ENCODE measurements around the gene PCDH9.
"Not testable (repeated sequence)": the region's sequence is repeated elsewhere in the genome, so short reads cannot be mapped to it uniquely, and the experiment has no call there.

PCDH9 gene

DNA sequence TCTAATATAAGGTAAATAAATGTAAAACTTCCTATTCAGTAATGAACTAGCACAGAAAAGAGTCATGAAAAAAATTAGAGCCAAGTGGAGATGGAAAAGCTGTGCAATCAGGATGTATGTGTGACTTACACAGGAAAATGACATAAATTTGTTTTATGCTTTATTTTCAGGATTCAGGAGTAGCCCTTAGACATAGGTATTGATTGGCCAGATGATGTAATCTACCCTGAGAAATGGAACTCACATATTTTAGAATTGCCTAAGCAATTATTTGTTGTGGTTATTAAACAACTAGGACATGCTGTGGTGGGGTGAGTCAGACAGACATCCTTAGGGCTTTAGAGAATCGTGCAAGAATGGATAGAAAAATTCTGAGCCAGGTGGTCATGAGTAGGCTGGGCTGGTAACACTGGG lies 110.6 kb downstream of the PCDH9 start:
- DNase-seq: no peak

DNA sequence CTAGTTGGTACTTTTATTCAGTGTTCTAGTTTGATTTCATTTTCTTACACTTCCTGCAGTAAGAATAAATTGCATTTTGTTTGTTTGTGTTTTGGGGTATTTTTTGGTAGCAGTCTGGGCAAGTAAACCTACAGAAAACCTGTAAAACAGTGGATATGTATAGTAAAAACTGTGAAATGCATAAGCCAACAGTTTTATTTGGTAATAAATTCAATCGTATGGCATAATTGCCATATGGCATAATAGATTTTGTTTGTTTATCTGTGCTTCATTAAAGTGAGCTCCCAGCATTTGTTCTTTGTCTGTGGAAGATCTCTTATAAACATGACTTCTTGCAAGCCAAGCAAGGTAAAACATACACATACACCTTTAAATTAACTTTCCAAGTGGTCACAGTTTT lies 111.9 kb downstream of the PCDH9 start:
- DNase-seq: no peak

DNA sequence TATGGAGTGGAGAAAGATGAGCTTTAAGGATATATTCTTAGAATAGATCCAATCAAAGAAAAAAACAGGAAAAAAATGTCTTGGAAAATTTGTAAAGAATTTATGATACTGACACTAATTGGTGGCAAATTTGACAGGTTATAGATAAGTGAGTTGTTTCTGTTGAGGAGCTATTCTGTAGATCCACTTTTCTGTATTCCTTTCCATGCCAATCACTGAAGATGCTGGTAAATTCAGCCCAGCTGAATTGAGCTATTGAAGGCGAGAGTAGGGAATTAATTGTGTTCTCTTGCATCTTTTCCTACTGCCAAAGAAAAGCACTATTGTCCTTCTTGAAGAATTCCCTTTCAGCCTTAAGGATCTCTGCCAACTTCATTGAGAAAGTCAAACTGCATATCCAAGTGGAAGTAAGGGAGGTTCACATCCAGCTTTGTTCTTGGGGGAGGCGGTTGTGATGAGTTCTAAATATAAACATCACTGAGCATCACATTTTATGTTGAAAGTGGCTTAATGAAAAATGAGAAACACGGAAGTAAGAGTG lies 113.1 kb downstream of the PCDH9 start:
- DNase-seq: no peak

GRCh38 chr13:67107979-67108378 lies 122.2 kb downstream of the PCDH9 start:
- DNase-seq: no peak

- no peak for DNase-seq
Observed at GRCh38 chr13:67106502-67107057, 123.6 kb downstream of the PCDH9 start.

- no peak for DNase-seq
Observed at GRCh38 chr13:67101730-67102467, 128.2 kb downstream of the PCDH9 start.

GRCh38 chr13:67100730-67101129 lies 129.4 kb downstream of the PCDH9 start:
- no peak for DNase-seq

- DNase-seq: no peak
Observed at GRCh38 chr13:67099494-67099893, 130.6 kb downstream of the PCDH9 start.

- DNase-seq: no peak
Observed at GRCh38 chr13:67097892-67098452, 132.2 kb downstream of the PCDH9 start.

- not testable (repeated sequence) for DNase-seq
Observed at GRCh38 chr13:67096893-67097292, 133.2 kb downstream of the PCDH9 start.

GRCh38 chr13:67096418-67096817 lies 133.7 kb downstream of the PCDH9 start:
- DNase-seq: no peak

- DNase-seq: no peak
Observed at GRCh38 chr13:67095621-67096020, 134.5 kb downstream of the PCDH9 start.

DNA sequence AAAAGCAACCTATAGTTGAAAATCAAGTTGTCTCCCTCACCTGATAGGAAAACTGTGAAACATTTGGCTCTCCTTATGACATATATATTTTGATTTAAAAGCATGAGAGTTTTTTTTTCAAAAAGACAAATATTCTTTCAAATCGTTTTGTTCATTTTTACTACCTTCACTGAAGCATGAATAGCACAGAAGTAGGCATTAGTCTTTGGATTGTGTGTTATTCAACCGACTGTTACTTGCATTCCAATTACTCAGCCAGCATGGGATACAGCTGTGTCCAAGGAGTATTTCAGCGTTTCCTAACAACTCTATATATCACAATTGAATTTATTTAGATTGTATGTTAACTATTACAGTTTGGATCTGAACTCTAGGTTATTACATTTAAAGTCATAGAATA lies 135.2 kb downstream of the PCDH9 start:
- no peak for DNase-seq

- no peak for DNase-seq
Observed at GRCh38 chr13:67094078-67094477, 136.1 kb downstream of the PCDH9 start.

DNA sequence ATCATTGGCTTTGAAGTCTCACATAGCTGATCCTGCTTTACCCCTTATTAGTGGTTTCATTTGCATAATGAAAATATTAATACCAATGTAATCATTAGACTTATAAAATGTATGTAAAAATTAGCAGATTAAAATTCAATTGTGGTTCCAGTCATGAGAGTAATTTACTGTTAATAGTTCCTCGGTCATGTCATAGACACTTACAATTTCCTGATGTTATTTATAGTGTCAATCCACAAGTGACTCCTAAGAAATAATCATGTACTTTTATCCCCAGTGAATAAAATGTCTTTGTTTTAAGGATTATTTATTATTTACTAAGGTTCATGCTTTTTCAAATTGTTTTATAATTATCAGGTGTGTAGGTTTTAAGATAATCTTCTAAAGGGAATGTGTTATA lies 138.5 kb downstream of the PCDH9 start:
- no peak for DNase-seq

DNA sequence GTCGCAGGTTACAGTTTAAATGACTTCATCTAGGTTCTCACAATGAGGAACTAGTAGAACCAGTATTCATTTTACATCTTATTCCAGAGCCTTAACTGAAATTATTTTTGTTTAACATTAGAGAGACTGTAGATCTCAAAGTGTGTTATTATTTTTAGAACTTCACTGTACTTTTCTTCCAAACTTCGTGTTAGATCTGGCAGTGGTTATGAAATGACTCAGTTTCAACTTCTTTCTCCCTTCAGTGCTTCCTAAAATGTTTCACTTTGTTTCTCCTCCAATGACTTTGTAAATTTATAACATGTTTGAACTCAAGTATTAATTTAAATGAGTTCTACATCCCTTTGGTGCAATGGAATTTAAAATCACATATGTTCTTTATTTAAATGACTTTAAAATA lies 139.3 kb downstream of the PCDH9 start:
- no peak for DNase-seq

- DNase-seq: no peak
Observed at GRCh38 chr13:67087527-67087926, 142.6 kb downstream of the PCDH9 start.

GRCh38 chr13:67086260-67086659 lies 143.9 kb downstream of the PCDH9 start:
- DNase-seq: no peak

DNA sequence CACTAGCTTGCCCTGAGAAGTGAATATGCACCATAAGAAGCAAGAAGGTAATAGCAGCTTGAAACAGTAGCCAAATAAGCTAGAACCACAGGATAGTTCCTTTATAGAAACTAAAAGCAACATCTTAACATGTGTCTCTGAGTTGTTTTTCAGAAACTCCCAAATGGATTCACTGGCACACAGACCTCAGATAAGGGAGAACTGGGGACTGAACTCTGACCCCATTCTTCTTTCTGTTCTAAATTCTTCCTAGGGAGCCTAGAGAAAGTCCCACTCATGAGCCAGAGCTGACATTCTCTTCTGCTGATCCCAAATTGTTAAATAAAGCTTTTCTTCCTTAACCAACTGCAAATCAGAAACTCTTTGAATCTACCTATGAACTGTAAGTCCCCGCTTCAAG lies 146.1 kb downstream of the PCDH9 start:
- no peak for DNase-seq

GRCh38 chr13:67083519-67083918 lies 146.6 kb downstream of the PCDH9 start:
- DNase-seq: no peak

GRCh38 chr13:67080351-67080750 lies 149.8 kb downstream of the PCDH9 start:
- DNase-seq: no peak

DNA sequence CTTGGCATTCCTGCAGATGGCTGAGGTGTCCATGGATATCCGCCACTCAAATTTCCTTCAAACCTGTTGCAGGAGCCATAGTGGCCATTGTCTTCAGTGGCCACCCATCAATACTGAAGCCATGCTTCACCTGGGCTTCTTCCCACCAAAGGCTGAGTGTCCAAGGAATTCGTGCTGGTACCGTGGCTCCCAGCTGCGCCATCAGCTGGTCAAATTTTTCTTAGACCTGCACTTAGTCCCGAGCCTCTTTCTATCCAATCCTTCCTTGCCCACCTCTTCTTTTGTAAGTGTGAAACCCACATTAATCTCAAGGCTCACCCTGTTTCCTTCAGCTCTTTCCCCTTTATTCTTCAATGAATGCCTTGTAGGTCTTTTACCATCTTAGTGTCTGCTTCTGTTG lies 152.1 kb downstream of the PCDH9 start:
- no peak for DNase-seq

GRCh38 chr13:67077132-67077531 lies 153.0 kb downstream of the PCDH9 start:
- DNase-seq: no peak

- no peak for DNase-seq
Observed at GRCh38 chr13:67076378-67076777, 153.8 kb downstream of the PCDH9 start.
